ENCODE data around the gene CD274.
A peak's percentile ranks its signal among the peaks of the same experiment; 100 is the strongest.
"Not testable (repeated sequence)": the region's sequence is repeated elsewhere in the genome, so short reads cannot be mapped to it uniquely, and the experiment has no call there.

The CD274 gene

GRCh38 chr9:5450359-5451091 is at the start of gene CD274:
Gene CD274, plus strand, starts transcription at chr9:5450542. Its CDS starts 5,572 bp downstream, at chr9:5456114.
- DNase-seq: peak; percentile 93

GRCh38 chr9:5402217-5402616 is 48.1 kb upstream of the CD274 start:
- DNase-seq: no peak

GRCh38 chr9:5408596-5408995 is 41.7 kb upstream of the CD274 start:
- DNase-seq: no peak

- no peak for DNase-seq
Measured at GRCh38 chr9:5416953-5417352, 33.4 kb upstream of the CD274 start.

GRCh38 chr9:5418481-5418880 is 31.9 kb upstream of the CD274 start:
- DNase-seq: no peak

- DNase-seq: no peak
Measured at GRCh38 chr9:5419987-5420386, 30.4 kb upstream of the CD274 start.

GRCh38 chr9:5421163-5421562 is 29.2 kb upstream of the CD274 start:
- DNase-seq: no peak

- DNase-seq: no peak
Measured at GRCh38 chr9:5422276-5422675, 28.1 kb upstream of the CD274 start.

- DNase-seq: peak; percentile 73
Measured at GRCh38 chr9:5425006-5425628, 25.2 kb upstream of the CD274 start.

GRCh38 chr9:5427005-5427404 is 23.3 kb upstream of the CD274 start:
- DNase-seq: no peak

- no peak for DNase-seq
Measured at GRCh38 chr9:5428172-5428571, 22.2 kb upstream of the CD274 start.

- DNase-seq: no peak
Measured at GRCh38 chr9:5428794-5429528, 21.4 kb upstream of the CD274 start.

- no peak for DNase-seq
Measured at GRCh38 chr9:5429873-5430564, 20.3 kb upstream of the CD274 start.

GRCh38 chr9:5430912-5431311 is 19.4 kb upstream of the CD274 start:
- DNase-seq: no peak

GRCh38 chr9:5432890-5433289 is 17.5 kb upstream of the CD274 start:
- DNase-seq: not testable (repeated sequence)

- DNase-seq: not testable (repeated sequence)
Measured at GRCh38 chr9:5433328-5433727, 17.0 kb upstream of the CD274 start.

- not testable (repeated sequence) for DNase-seq
Measured at GRCh38 chr9:5433841-5434810, 16.2 kb upstream of the CD274 start.

GRCh38 chr9:5435912-5436311 is 14.4 kb upstream of the CD274 start:
- DNase-seq: peak; percentile 72

- DNase-seq: no peak
Measured at GRCh38 chr9:5436441-5436840, 13.9 kb upstream of the CD274 start.

- peak; percentile 98 for DNase-seq
Measured at GRCh38 chr9:5437254-5438216, 12.8 kb upstream of the CD274 start, which contains the start of gene PLGRKT. Gene PLGRKT, minus strand, starts transcription at chr9:5437925. Its CDS starts 5,948 bp downstream, at chr9:5431977.
